Prostate gland (tissue), 2 donors: ENCODE data around the gene RAB28. TPM values are rescaled to one million over a fixed set of nuclear protein-coding genes. Genes with fewer than 3 reads are reported as not detected.
"Not testable (repeated sequence)": the region's sequence is repeated elsewhere in the genome, so short reads cannot be mapped to it uniquely, and the experiment has no call there.

ENCODE experiments used
- DNase-seq: peaks from one replicate; pipeline ENCODE4 v3.0.0-alpha.2; 2019; ENCODE audit warnings: low spot score
- H3K27ac ChIP-seq, 2 donors: fragments of 200-600 bp; sonication (generic); 2 replicates each; pipeline ENCODE4 v1.5.1; 2017 to 2019
- H3K27me3 ChIP-seq: fragments of 200-600 bp; sonication (generic); replicated peaks from 2 replicates; pipeline ENCODE4 v1.5.1; 2019; ENCODE audit not compliant: insufficient read depth
- H3K36me3 ChIP-seq, 2 donors: fragments of 200-600 bp; sonication (generic); 1 replicate in 1 of 2; 2 replicates in 1 of 2; pipeline versions ENCODE4 v1.5.1 to v1.8.1; 2017 to 2019
- H3K4me1 ChIP-seq: fragments of 200-600 bp; sonication (generic); replicated peaks from 2 replicates; pipeline ENCODE4 v1.5.1; 2019
- H3K4me3 ChIP-seq, 2 donors: fragments of 200-600 bp; sonication (generic); 2 replicates each; pipeline ENCODE4 v1.5.1; 2017 to 2019
- H3K9me3 ChIP-seq: fragments of 200-600 bp; sonication (generic); 2 replicates; pipeline ENCODE4 v1.5.1; 2017
- CTCF ChIP-seq, 4 experiments: fragments of 200-600 bp in 2 of 4; fragments of 450-650 bp in 2 of 4; sonication (generic) in 2 of 4; IDR thresholded peaks; 1 replicate in 3 of 4; 2 replicates in 1 of 4; pipeline ENCODE4 v1.5.1; 2016 to 2019; ENCODE audit warnings: antibody characterized with exemption in 4 of 4, mild to moderate bottlenecking in 2 of 4, moderate library complexity in 2 of 4
- POLR2A ChIP-seq: fragments of 450-650 bp; IDR thresholded peaks from one replicate; pipeline ENCODE4 v1.6.1; 2016; ENCODE audit warnings: antibody characterized with exemption, mild to moderate bottlenecking
- POLR2AphosphoS5 ChIP-seq: sonication (generic); formaldehyde crosslinking; IDR thresholded peaks from one replicate; pipeline ENCODE4 v1.6.1; 2017; ENCODE audit warnings: antibody characterized with exemption
- WGBS: methylation state at CpG from one replicate; pipeline ENCODE4 v1.1.5; 2018; 5-methylcytosine and 5-hydroxymethylcytosine counted together
- intact Hi-C: fragments of 100-400 bp; cut with DNase I; formaldehyde crosslinking; loops from one replicate; pipeline ENCODE4 v1.14.2; 2022
- total RNA-seq, 2 donors: library from RNA; depleted of rRNA; stranded (reverse); fragments of >200 nt; gene quantifications; one replicate each; pipeline ENCODE4 v1.1.0, GENCODE V29; 2016

The RAB28 gene
- total RNA-seq, 2 donors from 2014 or later, result 19.7 to 21.4 TPM

DNA sequence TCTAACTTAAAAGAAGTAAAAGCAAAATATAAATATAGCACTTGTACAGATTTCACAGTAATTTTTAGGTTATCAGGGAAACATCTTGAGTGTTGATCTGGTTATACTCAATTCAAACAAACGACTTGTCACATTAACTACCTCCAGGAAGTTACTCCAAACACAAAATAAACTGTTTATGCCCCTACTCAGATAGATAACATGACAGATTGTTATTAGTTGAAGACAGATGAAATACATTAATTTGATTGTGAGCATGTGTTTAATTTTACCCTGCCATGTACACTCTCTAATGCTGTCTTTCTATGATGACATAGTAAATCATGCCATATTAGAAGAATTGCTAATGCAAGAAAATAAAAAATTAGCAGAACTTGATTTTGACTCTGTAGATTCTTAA lies 88.0 kb downstream of the RAB28 start:
- no peaks in the 10 kb centered on the region for H3K9me3 ChIP-seq
- TF ChIP-seq POLR2AphosphoS5, result no peak
- no peak for TF ChIP-seq CTCF (IDR thresholded peaks at IDR 0.05)
- no peak for TF ChIP-seq POLR2A
- intact Hi-C loops, result no loop called here
- H3K4me1 ChIP-seq, result no peaks in the 10 kb centered on the region
- H3K4me3 ChIP-seq, result no peak overlapping the region
- 10% methylated on average over 1 of the region's 1 CpG for WGBS
- H3K27ac ChIP-seq, result no peak overlapping the region
- H3K36me3 ChIP-seq, result no peaks in the 10 kb centered on the region
- H3K27me3 ChIP-seq, result no peaks in the 10 kb centered on the region
- no peak for DNase-seq

DNA sequence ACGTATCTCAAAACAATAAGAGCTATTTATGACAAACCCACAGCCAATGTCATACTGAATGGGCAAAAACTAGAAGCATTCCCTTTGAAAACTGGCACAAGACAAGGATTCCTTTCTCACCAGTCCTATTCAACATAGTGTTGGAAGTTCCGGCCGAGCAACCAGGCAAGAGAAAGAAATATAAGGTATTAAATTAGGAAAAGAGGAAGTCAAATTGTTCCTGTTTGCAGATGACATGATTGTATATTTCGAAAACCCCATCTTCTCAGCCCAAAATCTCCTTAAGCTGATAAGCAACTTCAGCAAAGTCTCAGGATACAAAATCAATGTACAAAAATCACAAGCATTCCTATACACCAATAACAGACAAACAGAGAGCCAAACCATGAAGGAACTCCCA lies 94.2 kb downstream of the RAB28 start:
- H3K27ac ChIP-seq, H3K9me3 ChIP-seq, H3K27me3 ChIP-seq, intact Hi-C loops, H3K36me3 ChIP-seq, H3K4me1 ChIP-seq, DNase-seq, H3K4me3 ChIP-seq: not testable (repeated sequence)
- WGBS, result 87% methylated on average over 4 of the region's 4 CpGs

GRCh38 chr4:13386405-13387107 lies 97.6 kb downstream of the RAB28 start:
- no peak overlapping the region for H3K4me3 ChIP-seq
- DNase-seq, result no peak
- no peaks in the 10 kb centered on the region for H3K27me3 ChIP-seq
- no peaks in the 10 kb centered on the region for H3K9me3 ChIP-seq
- no peak overlapping the region for H3K27ac ChIP-seq
- no peaks in the 10 kb centered on the region for H3K4me1 ChIP-seq
- intact Hi-C loops, result no loop called here
- TF ChIP-seq POLR2AphosphoS5 (no peak), POLR2A (no peak), CTCF (IDR thresholded peaks at IDR 0.05) (no peak)
- H3K36me3 ChIP-seq, result no peaks in the 10 kb centered on the region

DNA sequence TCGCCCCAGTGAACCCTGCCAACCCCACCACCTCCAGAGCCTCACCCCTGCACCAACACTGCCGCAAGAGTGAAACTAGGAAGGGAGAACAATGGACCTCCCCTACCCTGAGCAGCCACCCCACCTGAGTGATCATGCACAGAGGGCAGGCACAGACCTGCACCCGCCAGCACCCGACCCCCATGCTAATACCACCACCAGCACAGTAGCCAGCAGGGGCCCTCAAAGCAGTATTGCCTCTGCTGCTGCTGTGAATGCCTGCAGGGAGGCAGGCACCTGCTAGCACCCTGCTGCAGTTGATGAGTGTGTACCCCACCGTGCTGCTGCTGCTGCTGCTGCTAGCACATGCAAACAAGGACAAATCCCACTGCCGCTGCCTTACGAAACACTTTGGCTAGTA lies 100.1 kb downstream of the RAB28 start:
- Histone ChIP-seq H3K4me1 (no peaks in the 10 kb centered on the region), H3K4me3 (no peak overlapping the region), H3K27me3 (no peaks in the 10 kb centered on the region), H3K9me3 (no peaks in the 10 kb centered on the region), H3K27ac (no peak overlapping the region), H3K36me3 (no peaks in the 10 kb centered on the region)
- intact Hi-C loops, result no loop called here
- DNase-seq, result no peak
- TF ChIP-seq CTCF (IDR thresholded peaks at IDR 0.05), result no peak
- WGBS, result 92% methylated on average over 7 of the region's 7 CpGs

GRCh38 chr4:13378973-13379759 lies 105.0 kb downstream of the RAB28 start:
- intact Hi-C loops, result no loop called here
- no peaks in the 10 kb centered on the region for H3K27me3 ChIP-seq
- no peak overlapping the region for H3K4me3 ChIP-seq
- no peak for DNase-seq
- no peaks in the 10 kb centered on the region for H3K9me3 ChIP-seq
- TF ChIP-seq POLR2A, result no peak
- TF ChIP-seq POLR2AphosphoS5, result no peak
- TF ChIP-seq CTCF (IDR thresholded peaks at IDR 0.05), result no peak
- H3K27ac ChIP-seq, result no peak overlapping the region
- 97% methylated on average over 9 of the region's 9 CpGs for WGBS
- no peaks in the 10 kb centered on the region for H3K4me1 ChIP-seq
- H3K36me3 ChIP-seq, result no peaks in the 10 kb centered on the region
